IPS-18a (cell line): ENCODE measurements around the gene ZNF181.

ENCODE experiments used
- H3K27ac ChIP-seq: one replicate; pipeline ENCODE4 v1.5.1; 2013; ENCODE audit warnings: low read length
- H3K27me3 ChIP-seq: one replicate; pipeline ENCODE4 v1.6.1; 2013; ENCODE audit warnings: mild to moderate bottlenecking, low read length; ENCODE audit not compliant: control insufficient read depth, insufficient read depth
- H3K36me3 ChIP-seq: one replicate; pipeline ENCODE4 v1.6.1; 2013; ENCODE audit warnings: low read depth, low read length; ENCODE audit not compliant: control insufficient read depth
- H3K4me1 ChIP-seq: one replicate; pipeline ENCODE4 v1.6.1; 2013; ENCODE audit warnings: low read depth, low read length; ENCODE audit not compliant: control insufficient read depth
- H3K4me3 ChIP-seq: one replicate; pipeline ENCODE4 v1.5.1; 2013; ENCODE audit warnings: low read length
- H3K9ac ChIP-seq: one replicate; pipeline ENCODE4 v1.6.1; 2013; ENCODE audit warnings: mild to moderate bottlenecking, low read length, moderate library complexity
- H3K9me3 ChIP-seq: one replicate; pipeline ENCODE4 v1.6.1; 2013; ENCODE audit warnings: low read depth, low read length; ENCODE audit not compliant: control insufficient read depth

The ZNF181 gene

GRCh38 chr19:34715357-34715756 lies 18.7 kb upstream of the ZNF181 start:
- H3K27me3 ChIP-seq, result no peaks in the 10 kb centered on the region
- H3K4me1 ChIP-seq, result no peaks in the 10 kb centered on the region
- no peak overlapping the region for H3K27ac ChIP-seq
- H3K9ac ChIP-seq, result no peak overlapping the region
- H3K9me3 ChIP-seq, result peaks cover 41% of the 10 kb centered on the region
- no peaks in the 10 kb centered on the region for H3K36me3 ChIP-seq
- no peak overlapping the region for H3K4me3 ChIP-seq

DNA sequence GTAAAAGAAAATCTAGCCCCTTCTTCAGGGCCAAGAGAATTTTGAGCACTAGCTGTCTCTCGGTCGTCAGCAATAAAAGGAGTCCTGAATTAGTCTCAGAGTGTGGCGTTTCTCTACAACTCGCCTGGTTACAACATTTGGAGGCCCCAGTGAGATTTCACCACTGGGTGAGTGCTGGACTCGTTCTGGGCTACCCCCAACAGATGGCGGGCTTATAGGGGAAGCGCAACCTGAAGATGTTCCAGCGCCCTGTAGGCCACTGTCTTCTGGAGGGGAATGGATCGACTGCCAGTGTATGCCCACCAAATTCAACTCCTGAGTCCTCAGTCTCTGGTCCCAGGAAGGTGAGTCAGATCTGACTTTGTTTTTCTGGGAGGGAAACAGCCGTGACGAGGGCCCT lies 11.7 kb upstream of the ZNF181 start:
- H3K27me3 ChIP-seq, result no peaks in the 10 kb centered on the region
- no peaks in the 10 kb centered on the region for H3K36me3 ChIP-seq
- H3K4me3 ChIP-seq, result no peak overlapping the region
- peaks cover 10% of the 10 kb centered on the region for H3K9me3 ChIP-seq
- no peaks in the 10 kb centered on the region for H3K4me1 ChIP-seq
- no peak overlapping the region for H3K9ac ChIP-seq
- no peak overlapping the region for H3K27ac ChIP-seq

GRCh38 chr19:34725400-34725799 lies 8.6 kb upstream of the ZNF181 start:
- no peak overlapping the region for H3K4me3 ChIP-seq
- no peaks in the 10 kb centered on the region for H3K27me3 ChIP-seq
- no peaks in the 10 kb centered on the region for H3K36me3 ChIP-seq
- no peaks in the 10 kb centered on the region for H3K9me3 ChIP-seq
- no peak overlapping the region for H3K27ac ChIP-seq
- H3K9ac ChIP-seq, result no peak overlapping the region
- H3K4me1 ChIP-seq, result no peaks in the 10 kb centered on the region

DNA sequence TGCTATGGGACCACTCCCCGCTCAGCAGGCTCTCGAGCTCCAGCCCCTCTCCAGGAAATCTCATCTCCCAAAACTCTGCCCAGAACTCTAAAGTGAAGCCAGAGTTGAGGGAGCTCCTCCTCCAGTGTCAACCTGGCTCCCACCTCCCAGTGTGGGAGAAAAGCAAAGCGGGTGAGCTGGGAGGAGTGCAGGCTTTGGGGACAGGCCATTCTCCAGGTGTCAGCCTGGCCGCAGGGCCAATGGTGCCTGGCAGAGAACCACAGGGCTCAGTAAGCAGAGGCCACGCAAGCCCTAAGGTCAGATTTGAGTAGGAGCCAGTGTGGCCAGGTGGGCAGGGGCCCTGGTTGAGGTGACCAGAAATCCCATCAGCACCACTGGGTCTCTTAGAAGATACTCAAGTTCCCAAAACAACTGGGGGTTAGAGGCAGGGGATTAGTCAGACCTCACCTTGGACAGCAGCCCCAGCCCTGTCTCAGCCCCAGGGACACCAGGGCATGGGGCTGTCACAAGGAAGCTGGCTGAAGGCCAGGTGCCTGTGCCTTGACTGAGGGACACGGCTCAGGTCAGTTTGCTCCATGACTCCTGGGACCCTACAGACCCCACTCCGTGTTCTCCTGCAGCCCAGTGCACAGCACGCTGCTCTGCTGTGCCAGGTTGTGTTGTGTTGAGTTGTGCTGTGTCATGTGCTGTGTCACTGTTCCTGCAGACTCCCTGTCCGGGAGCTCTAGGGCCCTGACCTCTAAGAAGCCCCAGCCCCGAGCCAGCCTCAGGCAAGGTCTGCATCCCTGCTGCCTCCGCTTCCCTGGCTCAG lies 2.8 kb upstream of the ZNF181 start:
- Histone ChIP-seq H3K4me3 (no peak overlapping the region), H3K36me3 (no peaks in the 10 kb centered on the region), H3K4me1 (peaks cover 9% of the 10 kb centered on the region), H3K27me3 (no peaks in the 10 kb centered on the region), H3K9me3 (no peaks in the 10 kb centered on the region), H3K27ac (no peak overlapping the region), H3K9ac (no peak overlapping the region)

DNA sequence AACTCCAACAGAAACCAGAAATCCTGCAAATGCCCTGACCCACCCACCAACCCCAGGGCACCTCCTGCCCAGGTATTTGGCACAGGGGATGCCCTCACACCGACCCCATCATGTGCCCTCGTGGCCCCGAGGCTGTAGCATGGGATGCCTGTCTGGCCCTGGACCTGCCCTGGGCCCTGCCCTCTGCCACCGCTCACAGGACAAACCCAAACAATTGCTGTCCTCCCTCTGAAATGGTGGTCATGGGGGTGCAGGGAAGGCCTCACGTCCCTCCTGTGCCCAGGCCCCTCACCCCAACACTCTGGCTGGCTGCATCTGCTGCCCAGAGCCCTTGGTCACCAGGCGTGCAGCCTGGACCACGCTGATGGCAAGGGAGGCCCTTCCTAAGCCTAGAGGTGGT lies 2.1 kb upstream of the ZNF181 start:
- H3K27me3 ChIP-seq, result no peaks in the 10 kb centered on the region

GRCh38 chr19:34732612-34733211 lies 1.3 kb upstream of the ZNF181 start:
- Histone ChIP-seq H3K4me3 (peak overlapping the region; percentile 88), H3K4me1 (peaks cover 9% of the 10 kb centered on the region), H3K27ac (no peak overlapping the region), H3K9me3 (no peaks in the 10 kb centered on the region), H3K36me3 (no peaks in the 10 kb centered on the region), H3K9ac (peak overlapping the region; percentile 77), H3K27me3 (no peaks in the 10 kb centered on the region)

More for the DNA sequence above, 2.1 kb upstream of the ZNF181 start:
- Histone ChIP-seq H3K4me1 (peaks cover 9% of the 10 kb centered on the region), H3K27ac (no peak overlapping the region), H3K36me3 (no peaks in the 10 kb centered on the region), H3K9ac (no peak overlapping the region), H3K9me3 (no peaks in the 10 kb centered on the region), H3K4me3 (no peak overlapping the region)

DNA sequence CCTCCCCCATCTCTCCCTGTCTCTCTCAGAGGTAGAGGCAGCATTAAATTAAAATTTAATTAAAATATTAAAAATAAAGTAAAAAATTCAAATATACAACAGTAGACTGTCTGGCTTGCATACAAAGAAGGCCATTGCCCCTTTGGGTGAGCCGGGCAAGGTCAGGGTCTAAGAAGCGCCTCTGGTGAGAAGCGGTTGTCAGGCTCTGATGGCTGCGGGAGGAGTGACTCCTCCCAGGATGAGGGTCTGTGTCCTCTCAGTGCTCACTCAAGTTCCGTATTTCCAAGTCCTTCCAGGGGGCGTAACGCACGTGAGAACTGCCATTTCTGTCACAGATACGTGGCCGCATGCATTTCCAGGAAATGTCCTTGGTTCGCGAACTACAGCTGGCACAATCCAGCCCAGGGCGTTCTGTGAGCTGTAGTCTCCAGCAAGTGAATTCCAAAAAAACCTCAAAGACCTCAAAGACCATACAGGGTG lies 737 bp upstream of the ZNF181 start:
- H3K4me1 ChIP-seq, result peaks cover 9% of the 10 kb centered on the region
- H3K27me3 ChIP-seq, result no peaks in the 10 kb centered on the region
- H3K9ac ChIP-seq, result peak overlapping the region; percentile 77
- H3K36me3 ChIP-seq, result no peaks in the 10 kb centered on the region
- H3K27ac ChIP-seq, result peak overlapping the region; percentile 74
- no peaks in the 10 kb centered on the region for H3K9me3 ChIP-seq
- H3K4me3 ChIP-seq, result peak overlapping the region; percentile 88

GRCh38 chr19:34734537-34735103 lies 577 bp downstream of the ZNF181 start:
- Histone ChIP-seq H3K36me3 (peaks cover 4% of the 10 kb centered on the region), H3K27me3 (no peaks in the 10 kb centered on the region), H3K9me3 (no peaks in the 10 kb centered on the region), H3K27ac (peak overlapping the region; percentile 30), H3K9ac (peak overlapping the region; percentile 77), H3K4me3 (peak overlapping the region; percentile 88), H3K4me1 (peaks cover 9% of the 10 kb centered on the region)

DNA sequence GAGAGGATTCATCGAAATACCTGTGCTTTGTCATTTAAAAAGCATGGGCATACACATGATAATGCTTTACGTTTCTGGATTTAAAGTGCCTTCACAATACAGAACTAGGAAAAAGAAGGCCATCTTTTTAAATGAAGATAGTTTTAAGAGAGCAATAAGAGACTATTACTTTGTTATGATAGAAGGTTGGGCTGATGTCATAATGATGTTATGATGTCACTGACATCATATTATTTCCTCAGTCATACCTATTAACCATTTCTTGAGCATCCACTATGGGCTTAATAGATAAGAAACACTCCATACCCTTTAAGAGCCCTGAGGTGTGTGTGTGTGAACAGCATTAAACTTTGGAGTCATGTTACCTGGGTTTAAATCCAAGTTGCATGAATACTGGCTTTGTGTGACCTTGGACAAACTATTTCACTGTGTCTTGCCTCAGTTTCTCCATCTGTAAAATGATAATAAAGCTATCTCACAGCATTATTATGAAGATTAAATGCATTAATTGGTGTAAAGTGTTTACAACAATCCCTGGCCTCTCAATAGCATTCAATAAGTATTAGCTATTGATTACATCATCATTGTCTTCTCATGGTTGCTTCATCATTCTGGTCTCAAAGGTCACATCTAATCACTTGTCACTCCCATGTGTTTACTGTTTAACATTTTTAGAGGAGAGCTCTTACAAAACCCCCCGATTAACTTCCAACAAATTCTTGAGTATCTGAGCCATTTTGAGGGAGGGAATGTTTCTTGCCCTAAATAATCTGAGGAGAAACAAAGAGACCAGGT lies 11.1 kb downstream of the ZNF181 start:
- Histone ChIP-seq H3K4me1 (no peaks in the 10 kb centered on the region), H3K27ac (no peak overlapping the region), H3K36me3 (peaks cover 6% of the 10 kb centered on the region), H3K4me3 (no peak overlapping the region), H3K9me3 (no peaks in the 10 kb centered on the region), H3K27me3 (no peaks in the 10 kb centered on the region), H3K9ac (no peak overlapping the region)

DNA sequence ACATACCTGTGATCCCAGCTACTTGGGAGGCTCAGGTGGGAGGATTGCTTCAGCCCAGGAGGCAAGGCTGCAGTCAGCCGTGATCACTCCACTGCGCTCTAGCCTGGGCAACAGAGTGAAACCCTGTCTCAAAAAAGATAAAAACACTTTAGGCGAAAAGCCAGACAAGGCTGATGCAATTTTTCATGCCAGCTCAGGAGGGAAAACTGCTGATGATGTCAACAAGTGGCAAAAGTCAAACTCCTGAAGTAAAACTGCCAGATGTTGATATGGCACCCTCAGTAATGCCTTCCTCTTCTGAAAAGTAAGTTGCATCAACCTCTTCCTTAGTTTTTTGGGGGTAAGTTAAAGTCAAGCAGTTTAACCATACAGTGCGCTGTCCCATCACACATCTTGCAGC lies 23.4 kb downstream of the ZNF181 start:
- Histone ChIP-seq H3K27me3 (no peaks in the 10 kb centered on the region), H3K4me1 (no peaks in the 10 kb centered on the region), H3K27ac (no peak overlapping the region), H3K9ac (no peak overlapping the region), H3K9me3 (peaks cover 63% of the 10 kb centered on the region), H3K4me3 (no peak overlapping the region), H3K36me3 (no peaks in the 10 kb centered on the region)

- Histone ChIP-seq H3K27me3 (no peaks in the 10 kb centered on the region), H3K4me1 (no peaks in the 10 kb centered on the region), H3K4me3 (no peak overlapping the region), H3K36me3 (no peaks in the 10 kb centered on the region), H3K27ac (no peak overlapping the region), H3K9ac (no peak overlapping the region), H3K9me3 (peaks cover 62% of the 10 kb centered on the region)
Observed at GRCh38 chr19:34759218-34759917, 25.3 kb downstream of the ZNF181 start.
